GM20431 (cell line): ENCODE results near the gene SCAI.
"Not testable (repeated sequence)": the region's sequence is repeated elsewhere in the genome, so short reads cannot be mapped to it uniquely, and the experiment has no call there.

Experiments used
- in situ Hi-C: fragments of 300-500 bp; cut with MseI, MboI; formaldehyde crosslinking; loops from one replicate; pipeline ENCODE4 v1.15.0; 2020; ENCODE audit warnings: low sequenced_read_pairs; ENCODE audit not compliant: unreplicated experiment

SCAI gene

GRCh38 chr9:125049212-125050049 lies 93.9 kb downstream of the SCAI start:
- in situ Hi-C loops = no loop called here

GRCh38 chr9:125043631-125044030 lies 99.7 kb downstream of the SCAI start:
- in situ Hi-C loops = no loop called here

GRCh38 chr9:125043148-125043547 lies 100.2 kb downstream of the SCAI start:
- in situ Hi-C loops = no loop called here

GRCh38 chr9:125038166-125038565 lies 105.2 kb downstream of the SCAI start:
- in situ Hi-C loops = no loop called here

- in situ Hi-C loops = no loop called here
These were observed 115.3 kb downstream of the SCAI start for GRCh38 chr9:125028041-125028440.

- in situ Hi-C loops = no loop called here
These were observed 118.4 kb downstream of the SCAI start for GRCh38 chr9:125024917-125025316.

- in situ Hi-C loops = no loop called here
These were observed 122.3 kb downstream of the SCAI start for GRCh38 chr9:125021069-125021468.

- in situ Hi-C loops = not testable (repeated sequence)
These were observed 127.7 kb downstream of the SCAI start for GRCh38 chr9:125015655-125016054.

GRCh38 chr9:125012013-125012412 lies 131.3 kb downstream of the SCAI start:
- in situ Hi-C loops = not testable (repeated sequence)

- in situ Hi-C loops = no loop called here
These were observed 134.7 kb downstream of the SCAI start for GRCh38 chr9:125008599-125008998.

- in situ Hi-C loops = no loop called here
These were observed 140.0 kb downstream of the SCAI start for GRCh38 chr9:125003332-125003731.

- in situ Hi-C loops = no loop called here
These were observed 159.6 kb downstream of the SCAI start for GRCh38 chr9:124983698-124984097.

GRCh38 chr9:124980431-124980830 lies 162.9 kb downstream of the SCAI start:
- in situ Hi-C loops = no loop called here

GRCh38 chr9:124975131-124975530 lies 168.2 kb downstream of the SCAI start:
- in situ Hi-C loops = no loop called here

- in situ Hi-C loops = no loop called here
These were observed 169.5 kb downstream of the SCAI start for GRCh38 chr9:124973807-124974206.

GRCh38 chr9:124972241-124972770 lies 171.0 kb downstream of the SCAI start:
- in situ Hi-C loops = no loop called here

- in situ Hi-C loops = no loop called here
These were observed 173.9 kb downstream of the SCAI start for GRCh38 chr9:124969401-124969800.

GRCh38 chr9:124968238-124968637 lies 175.1 kb downstream of the SCAI start:
- in situ Hi-C loops = no loop called here

GRCh38 chr9:124965775-124966568 lies 177.4 kb downstream of the SCAI start:
- in situ Hi-C loops = not testable (repeated sequence)

GRCh38 chr9:124964604-124965003 lies 178.7 kb downstream of the SCAI start:
- in situ Hi-C loops = no loop called here

GRCh38 chr9:124964056-124964455 lies 179.3 kb downstream of the SCAI start:
- in situ Hi-C loops = no loop called here
